Measurements from ENCODE around the gene CCDC51. TPM values are rescaled to one million over a fixed set of nuclear protein-coding genes. Genes with fewer than 3 reads are reported as not detected.

Gene CCDC51
- total and polyA plus RNA-seq, 2 of the 13 experiments (the other 11 are each of a cell fraction or from before 2014, with no cell fraction given): 18.1 to 29.4 TPM

- TF ChIP-seq ZBTB40 (IDR thresholded peaks at IDR 0.05) (no peak), ZBTB40 (CRISPR knock-in tag; IDR thresholded peaks at IDR 0.05) (peak; percentile 68), KDM2A (CRISPR knock-in tag; IDR thresholded peaks at IDR 0.05; ENCODE audit: borderline replicate concordance, low read depth) (no peak), ZNF580 (CRISPR knock-in tag; IDR thresholded peaks at IDR 0.05; ENCODE audit: borderline replicate concordance, low read depth) (peak; percentile 37), KDM5A (IDR thresholded peaks at IDR 0.05; ENCODE audit: borderline replicate concordance, low read length) (peak; percentile 29; the same call in 1 of the 2 replicates), LCORL (IDR thresholded peaks at IDR 0.05) (no peak), LCORL (CRISPR knock-in tag; IDR thresholded peaks at IDR 0.05) (peak; percentile 82), ESRRA (CRISPR knock-in tag; IDR thresholded peaks at IDR 0.05; ENCODE audit: low read depth) (peak; percentile 61; the same call in 1 of the 2 replicates), ZBTB21 (CRISPR knock-in tag; IDR thresholded peaks at IDR 0.05) (peak; percentile 27; the same call in 1 of the 2 replicates)
- TF ChIP-seq, protein P1, sequence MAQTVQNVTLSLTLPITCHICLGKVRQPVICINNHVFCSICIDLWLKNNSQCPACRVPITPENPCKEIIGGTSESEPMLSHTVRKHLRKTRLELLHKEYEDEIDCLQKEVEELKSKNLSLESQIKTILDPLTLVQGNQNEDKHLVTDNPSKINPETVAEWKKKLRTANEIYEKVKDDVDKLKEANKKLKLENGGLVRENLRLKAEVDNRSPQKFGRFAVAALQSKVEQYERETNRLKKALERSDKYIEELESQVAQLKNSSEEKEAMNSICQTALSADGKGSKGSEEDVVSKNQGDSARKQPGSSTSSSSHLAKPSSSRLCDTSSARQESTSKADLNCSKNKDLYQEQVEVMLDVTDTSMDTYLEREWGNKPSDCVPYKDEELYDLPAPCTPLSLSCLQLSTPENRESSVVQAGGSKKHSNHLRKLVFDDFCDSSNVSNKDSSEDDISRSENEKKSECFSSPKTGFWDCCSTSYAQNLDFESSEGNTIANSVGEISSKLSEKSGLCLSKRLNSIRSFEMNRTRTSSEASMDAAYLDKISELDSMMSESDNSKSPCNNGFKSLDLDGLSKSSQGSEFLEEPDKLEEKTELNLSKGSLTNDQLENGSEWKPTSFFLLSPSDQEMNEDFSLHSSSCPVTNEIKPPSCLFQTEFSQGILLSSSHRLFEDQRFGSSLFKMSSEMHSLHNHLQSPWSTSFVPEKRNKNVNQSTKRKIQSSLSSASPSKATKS (CRISPR knock-in tag; IDR thresholded peaks at IDR 0.05): no peak
Observed at GRCh38 chr3:48472923-48473616, 33.2 kb upstream of the CCDC51 start (continued).

Measured in HepG2 (cell line).